ENCODE measurements around the gene CYP51A1. TPM values are rescaled to one million over a fixed set of nuclear protein-coding genes. Genes with fewer than 3 reads are reported as not detected.
A peak's percentile ranks its signal among the peaks of the same experiment; 100 is the strongest.

CYP51A1 gene
- total RNA-seq, 2 donors from 2014 or later = 32.9 to 35.9 TPM

- H3K4me1 ChIP-seq = peaks cover 24% of the 10 kb centered on the region
- peak; percentile 61 to 76 (median 70) for DNase-seq
- no peaks in the 10 kb centered on the region for H3K27me3 ChIP-seq
- WGBS, 2 donors = 0 to 1% methylated on average over 16 to 42 of the region's 42 CpGs
- no peaks in the 10 kb centered on the region for H3K9me3 ChIP-seq
- no peak for TF ChIP-seq POLR2A (IDR thresholded peaks at IDR 0.05)
- peak; percentile 63 to 89 (median 70) for TF ChIP-seq CTCF (IDR thresholded peaks at IDR 0.05)
- peak overlapping the region; percentile 69 to 95 for H3K4me3 ChIP-seq
- peak; percentile 36 for ATAC-seq
- H3K36me3 ChIP-seq (replicated peaks in 1 of 2; ENCODE audit: insufficient read depth in 1 of 2, low read depth in 2 of 2) = peaks cover 0 to 3% of the 10 kb centered on the region in 2 donors
- intact Hi-C loops (cut with DNase I) = no loop called here
- H3K27ac ChIP-seq = peak overlapping the region; percentile 93 to 99 (median 97)
Observed at GRCh38 chr7:92133737-92134270, 473 bp downstream of the CYP51A1 start.

GRCh38 chr7:92133133-92133736, 1.0 kb downstream of the CYP51A1 start:
- Histone ChIP-seq H3K27me3 (no peaks in the 10 kb centered on the region), H3K36me3 (replicated peaks in 1 of 2; ENCODE audit: insufficient read depth in 1 of 2, low read depth in 2 of 2) (peaks cover 0 to 3% of the 10 kb centered on the region in 2 donors), H3K27ac (peak overlapping the region; percentile 93 to 99 (median 97)), H3K4me1 (peaks cover 24% of the 10 kb centered on the region), H3K4me3 (peak overlapping the region; percentile 69 to 95), H3K9me3 (no peaks in the 10 kb centered on the region)
- ATAC-seq (no peak), DNase-seq (no peak)
- WGBS, 2 donors = 31 to 33% methylated on average over 15 of the region's 15 CpGs
- intact Hi-C loops (cut with DNase I) = no loop called here
- TF ChIP-seq POLR2A (IDR thresholded peaks at IDR 0.05) (no peak), CTCF (IDR thresholded peaks at IDR 0.05) (no peak)

GRCh38 chr7:92131764-92132330, 2.4 kb downstream of the CYP51A1 start:
- Histone ChIP-seq H3K4me1 (peaks cover 24% of the 10 kb centered on the region), H3K4me3 (no peak overlapping the region), H3K9me3 (no peaks in the 10 kb centered on the region), H3K27ac (no peak overlapping the region), H3K36me3 (replicated peaks in 1 of 2; ENCODE audit: insufficient read depth in 1 of 2, low read depth in 2 of 2) (peaks cover 0 to 3% of the 10 kb centered on the region in 2 donors), H3K27me3 (no peaks in the 10 kb centered on the region)
- 47 to 53% methylated on average over 4 of the region's 4 CpGs for WGBS, 2 donors
- intact Hi-C loops (cut with DNase I) = no loop called here
- TF ChIP-seq POLR2A (IDR thresholded peaks at IDR 0.05) (no peak), CTCF (IDR thresholded peaks at IDR 0.05) (no peak)
- no peak for ATAC-seq
- no peak for DNase-seq

- H3K4me1 ChIP-seq = peaks cover 24% of the 10 kb centered on the region
- 87 to 88% methylated on average over 5 of the region's 5 CpGs for WGBS, 2 donors
- H3K4me3 ChIP-seq = no peak overlapping the region
- DNase-seq (no peak), ATAC-seq (no peak)
- H3K36me3 ChIP-seq (replicated peaks in 1 of 2; ENCODE audit: insufficient read depth in 1 of 2, low read depth in 2 of 2) = peaks cover 0 to 3% of the 10 kb centered on the region in 2 donors
- no peak overlapping the region for H3K27ac ChIP-seq
- no peaks in the 10 kb centered on the region for H3K9me3 ChIP-seq
- H3K27me3 ChIP-seq = no peaks in the 10 kb centered on the region
- TF ChIP-seq CTCF (IDR thresholded peaks at IDR 0.05) (no peak), POLR2A (IDR thresholded peaks at IDR 0.05) (no peak)
- intact Hi-C loops (cut with DNase I) = no loop called here
Observed at GRCh38 chr7:92131093-92131492, 3.2 kb downstream of the CYP51A1 start.
